ENCODE results near the gene ZFHX3. TPM values are rescaled to one million over a fixed set of nuclear protein-coding genes. Genes with fewer than 3 reads are reported as not detected.
"Not testable (repeated sequence)": the region's sequence is repeated elsewhere in the genome, so short reads cannot be mapped to it uniquely, and the experiment has no call there.

Gene ZFHX3
- total and polyA plus RNA-seq, 2 donors from 2014 or later: 2.3 to 29.3 TPM

DNA sequence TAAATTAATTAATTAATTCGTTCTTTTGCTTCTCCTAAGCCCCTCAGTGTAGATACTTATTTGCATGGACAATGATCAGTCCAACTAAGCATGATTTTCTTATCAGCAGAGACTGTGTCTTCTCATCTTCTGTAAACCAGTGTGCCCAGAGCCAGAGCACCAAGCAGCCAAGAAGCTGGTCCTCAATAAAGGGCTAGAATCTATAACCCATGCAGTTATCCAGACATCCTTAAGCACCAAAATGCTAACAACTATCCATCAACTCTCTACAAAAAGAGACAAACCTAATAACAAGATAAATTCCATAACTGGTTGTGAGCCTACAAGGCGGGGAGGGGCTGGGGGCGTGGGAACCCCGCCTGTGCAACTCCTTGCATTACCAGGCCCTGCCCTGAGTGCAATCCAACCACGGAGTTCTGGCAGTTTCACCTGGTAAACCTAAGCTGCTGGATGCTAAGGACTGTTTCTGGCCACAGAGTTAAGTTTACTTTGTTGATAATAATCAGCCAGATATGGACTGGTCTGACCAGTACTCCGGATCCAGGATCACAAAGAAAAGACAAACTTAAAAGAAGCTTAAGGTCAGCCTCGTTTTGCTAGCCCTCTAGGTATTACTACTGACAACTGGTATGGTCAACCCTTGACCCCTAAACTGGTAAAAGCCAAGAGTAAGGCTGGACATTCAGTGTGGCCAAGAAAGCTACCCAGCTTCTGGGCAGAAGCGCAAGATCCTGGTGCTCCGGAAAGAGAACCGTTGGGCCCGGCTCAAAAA, 51.5 kb downstream of the ZFHX3 start:
- no peak for DNase-seq
- no peak overlapping the region for H3K4me3 ChIP-seq (ENCODE audit: low read length in 3 of 3)
- H3K27ac ChIP-seq (ENCODE audit: low read depth in 2 of 2, low read length in 2 of 2): no peak overlapping the region
- H3K27me3 ChIP-seq (ENCODE audit: control insufficient read depth, insufficient read depth, low read length): no peaks in the 10 kb centered on the region
- H3K36me3 ChIP-seq (ENCODE audit: control insufficient read depth in 2 of 3, insufficient read depth in 3 of 3, low read length in 3 of 3): no peaks in the 10 kb centered on the region
- H3K9me3 ChIP-seq (ENCODE audit: control insufficient read depth in 2 of 3, insufficient read depth in 1 of 3, low read length in 3 of 3): no peaks in the 10 kb centered on the region
- FAIRE-seq: no peak
- intact Hi-C loops (cut with DNase I): no loop called here
- peaks cover 0 to 17% (median 9%) of the 10 kb centered on the region in 3 donors for H3K4me1 ChIP-seq (ENCODE audit: control insufficient read depth in 2 of 3, insufficient read depth in 2 of 3, low read depth in 1 of 3, low read length in 3 of 3)
- TF ChIP-seq, protein P1, sequence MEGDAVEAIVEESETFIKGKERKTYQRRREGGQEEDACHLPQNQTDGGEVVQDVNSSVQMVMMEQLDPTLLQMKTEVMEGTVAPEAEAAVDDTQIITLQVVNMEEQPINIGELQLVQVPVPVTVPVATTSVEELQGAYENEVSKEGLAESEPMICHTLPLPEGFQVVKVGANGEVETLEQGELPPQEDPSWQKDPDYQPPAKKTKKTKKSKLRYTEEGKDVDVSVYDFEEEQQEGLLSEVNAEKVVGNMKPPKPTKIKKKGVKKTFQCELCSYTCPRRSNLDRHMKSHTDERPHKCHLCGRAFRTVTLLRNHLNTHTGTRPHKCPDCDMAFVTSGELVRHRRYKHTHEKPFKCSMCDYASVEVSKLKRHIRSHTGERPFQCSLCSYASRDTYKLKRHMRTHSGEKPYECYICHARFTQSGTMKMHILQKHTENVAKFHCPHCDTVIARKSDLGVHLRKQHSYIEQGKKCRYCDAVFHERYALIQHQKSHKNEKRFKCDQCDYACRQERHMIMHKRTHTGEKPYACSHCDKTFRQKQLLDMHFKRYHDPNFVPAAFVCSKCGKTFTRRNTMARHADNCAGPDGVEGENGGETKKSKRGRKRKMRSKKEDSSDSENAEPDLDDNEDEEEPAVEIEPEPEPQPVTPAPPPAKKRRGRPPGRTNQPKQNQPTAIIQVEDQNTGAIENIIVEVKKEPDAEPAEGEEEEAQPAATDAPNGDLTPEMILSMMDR (IDR thresholded peaks at IDR 0.05; ENCODE audit: borderline replicate concordance, extremely low read depth, insufficient read depth): no peak
- H3K9ac ChIP-seq (ENCODE audit: low read length in 3 of 3): no peak overlapping the region

DNA sequence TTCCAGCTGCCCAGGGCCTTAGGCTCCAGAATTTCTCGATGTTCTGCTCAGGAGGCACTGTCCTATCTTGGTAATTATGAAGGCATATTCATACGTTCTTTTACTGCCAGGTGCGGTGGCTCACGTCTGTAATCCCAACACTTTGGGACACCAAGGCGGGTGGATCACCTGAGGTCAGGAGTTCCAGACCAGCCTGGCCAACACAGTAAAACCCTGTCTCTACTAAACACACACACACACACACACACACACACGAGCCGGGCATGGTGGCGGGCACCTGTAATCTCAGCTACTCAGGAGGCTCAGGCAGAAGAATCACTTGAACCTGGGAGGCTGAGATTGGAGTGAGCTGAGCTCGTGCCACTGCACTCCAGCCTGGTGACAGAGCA, 52.1 kb downstream of the ZFHX3 start:
- H3K27me3 ChIP-seq (ENCODE audit: control insufficient read depth, insufficient read depth, low read length); intact Hi-C loops (cut with DNase I); H3K9ac ChIP-seq (ENCODE audit: low read length in 3 of 3); DNase-seq; H3K36me3 ChIP-seq (ENCODE audit: control insufficient read depth in 2 of 3, insufficient read depth in 3 of 3, low read length in 3 of 3); FAIRE-seq; H3K4me3 ChIP-seq (ENCODE audit: low read length in 3 of 3); H3K27ac ChIP-seq (ENCODE audit: low read depth in 2 of 2, low read length in 2 of 2); H3K9me3 ChIP-seq (ENCODE audit: control insufficient read depth in 2 of 3, insufficient read depth in 1 of 3, low read length in 3 of 3): not testable (repeated sequence)
- H3K4me1 ChIP-seq (ENCODE audit: control insufficient read depth in 2 of 3, insufficient read depth in 2 of 3, low read depth in 1 of 3, low read length in 3 of 3): peaks cover 0 to 17% (median 9%) of the 10 kb centered on the region in 3 donors

DNA sequence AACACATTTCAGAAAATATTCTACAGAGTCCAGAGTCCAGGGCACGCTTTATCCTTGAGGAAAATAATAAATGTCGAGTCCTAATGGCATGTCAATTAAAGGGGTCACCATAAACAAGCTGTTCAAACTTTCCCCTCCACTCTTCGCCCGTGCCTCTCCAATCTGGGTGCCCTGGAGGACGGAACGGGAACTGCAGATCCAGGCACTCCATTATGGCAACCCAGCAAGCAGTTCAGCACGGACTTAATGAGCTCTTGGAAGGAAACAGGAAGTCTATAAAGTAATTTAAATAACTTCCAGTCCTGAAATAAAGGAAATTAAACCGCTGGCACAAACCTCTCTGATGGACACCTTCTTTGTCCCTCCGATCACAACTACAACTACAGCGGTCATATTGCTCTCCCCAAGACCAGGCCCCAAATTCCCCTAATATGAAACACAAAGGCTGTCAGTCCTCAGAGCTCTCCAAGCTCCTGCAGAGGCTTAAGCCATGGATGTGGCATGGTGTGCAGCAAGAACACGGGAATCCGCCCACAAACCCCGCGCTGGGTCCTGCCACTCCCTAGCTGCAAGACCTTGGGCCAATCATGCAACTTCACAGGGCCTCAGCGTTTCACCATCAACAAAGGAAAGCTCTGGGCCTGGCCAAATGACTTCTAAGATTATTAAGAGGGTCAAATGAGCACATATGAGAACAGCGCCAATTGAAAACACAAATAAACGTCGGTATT, 52.6 kb downstream of the ZFHX3 start:
- H3K27me3 ChIP-seq (ENCODE audit: control insufficient read depth, insufficient read depth, low read length): no peaks in the 10 kb centered on the region
- H3K9ac ChIP-seq (ENCODE audit: low read length in 3 of 3): no peak overlapping the region
- H3K4me3 ChIP-seq (ENCODE audit: low read length in 3 of 3): no peak overlapping the region
- FAIRE-seq (no peak), DNase-seq (no peak)
- H3K27ac ChIP-seq (ENCODE audit: low read depth in 2 of 2, low read length in 2 of 2): no peak overlapping the region
- H3K9me3 ChIP-seq (ENCODE audit: control insufficient read depth in 2 of 3, insufficient read depth in 1 of 3, low read length in 3 of 3): no peaks in the 10 kb centered on the region
- intact Hi-C loops (cut with DNase I): no loop called here
- H3K36me3 ChIP-seq (ENCODE audit: control insufficient read depth in 2 of 3, insufficient read depth in 3 of 3, low read length in 3 of 3): no peaks in the 10 kb centered on the region
- H3K4me1 ChIP-seq (ENCODE audit: control insufficient read depth in 2 of 3, insufficient read depth in 2 of 3, low read depth in 1 of 3, low read length in 3 of 3): peaks cover 0 to 20% (median 11%) of the 10 kb centered on the region in 3 donors
- TF ChIP-seq, protein P1 (IDR thresholded peaks at IDR 0.05; ENCODE audit: borderline replicate concordance, extremely low read depth, insufficient read depth): no peak

DNA sequence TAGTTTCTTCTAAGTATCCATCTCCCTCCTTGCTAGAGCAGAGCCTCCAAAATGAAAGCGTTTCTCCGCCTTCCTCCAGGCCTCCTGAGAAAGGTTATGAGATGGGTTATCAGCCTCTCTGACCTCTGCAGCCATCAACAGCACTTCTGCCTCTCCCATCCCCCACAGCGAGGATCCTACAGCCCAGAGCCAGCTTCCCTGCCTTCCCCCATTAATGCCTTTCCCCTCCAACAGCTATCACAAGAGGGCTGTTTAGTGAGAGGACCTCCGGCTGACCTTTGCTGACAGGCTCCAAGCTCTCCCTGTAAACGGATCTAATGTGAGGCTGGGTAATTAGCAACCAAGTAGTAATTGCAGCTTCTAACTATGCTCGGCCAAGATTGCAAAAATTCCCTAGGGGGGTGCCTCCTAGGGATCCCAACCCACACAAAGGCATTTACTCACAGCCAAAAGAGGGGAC, 55.8 kb downstream of the ZFHX3 start:
- Histone ChIP-seq H3K36me3 (ENCODE audit: control insufficient read depth in 2 of 3, insufficient read depth in 3 of 3, low read length in 3 of 3) (no peaks in the 10 kb centered on the region), H3K4me1 (ENCODE audit: control insufficient read depth in 2 of 3, insufficient read depth in 2 of 3, low read depth in 1 of 3, low read length in 3 of 3) (peaks cover 0 to 30% (median 15%) of the 10 kb centered on the region in 3 donors), H3K9me3 (ENCODE audit: control insufficient read depth in 2 of 3, insufficient read depth in 1 of 3, low read length in 3 of 3) (no peaks in the 10 kb centered on the region), H3K27me3 (ENCODE audit: control insufficient read depth, insufficient read depth, low read length) (no peaks in the 10 kb centered on the region), H3K4me3 (ENCODE audit: low read length in 3 of 3) (no peak overlapping the region), H3K27ac (ENCODE audit: low read depth in 2 of 2, low read length in 2 of 2) (no peak overlapping the region), H3K9ac (ENCODE audit: low read length in 3 of 3) (no peak overlapping the region)
- DNase-seq (peak in 4 of 5 donors; percentile 58 to 73 (median 72)), FAIRE-seq (no peak)
- intact Hi-C loops (cut with DNase I): no loop called here
- TF ChIP-seq, protein P1 (IDR thresholded peaks at IDR 0.05; ENCODE audit: borderline replicate concordance, extremely low read depth, insufficient read depth): no peak

Data from kidney (tissue), 14 donors.